Measurements from ENCODE around the gene OR52E4. TPM values are rescaled to one million over a fixed set of nuclear protein-coding genes. Genes with fewer than 3 reads are reported as not detected.

OR52E4 gene
- not detected in 2 replicates for total RNA-seq (2022)
- not detected for Bru-seq, nascent RNA
- BruChase-seq, experiment 1, labeled RNA remaining after a 6-hour chase = not detected
- BruChase-seq, experiment 2, labeled RNA remaining after a 2-hour chase = not detected
- long read RNA-seq = 0 reads

GRCh38 chr11:5880329-5880728 lies at the start of gene OR52E4:
TSS of gene OR52E4 (plus strand) at chr11:5880629. CDS start at chr11:5884293, 3,664 bp downstream.
- no peak within 1 kb of the TSS for H3K4me3 Mint-ChIP-seq (ENCODE audit: low read depth, unreplicated experiment)
- intact Hi-C loops (cut with micrococcal nuclease; ENCODE audit: unreplicated experiment) = no loop called here
- no peak for DNase-seq
- H3K9me3 Mint-ChIP-seq (ENCODE audit: low read depth, unreplicated experiment) = no peaks in the 10 kb centered on the region
- BruUV-seq (replicated peaks) = no TSS peak
- H3K4me1 Mint-ChIP-seq (ENCODE audit: low read depth, unreplicated experiment) = no peaks in the 10 kb centered on the region
- no peaks in the 10 kb centered on the region for H3K36me3 Mint-ChIP-seq (ENCODE audit: insufficient read depth, unreplicated experiment)
- no peak for TF ChIP-seq CTCF (IDR thresholded peaks at IDR 0.05; ENCODE audit: unreplicated experiment)
- H3K27me3 Mint-ChIP-seq (ENCODE audit: unreplicated experiment) = peaks cover 19% of the 10 kb centered on the region
- CTCF ChIA-PET = no interaction called here
- H3K27ac Mint-ChIP-seq (ENCODE audit: unreplicated experiment) = no peak within 1 kb of the TSS

GRCh38 chr11:5831196-5831829 lies 49.1 kb upstream of the OR52E4 start:
- CTCF ChIA-PET = no interaction called here
- DNase-seq = no peak
- intact Hi-C loops (cut with micrococcal nuclease; ENCODE audit: unreplicated experiment) = no loop called here
- Mint-ChIP-seq H3K36me3 (ENCODE audit: insufficient read depth, unreplicated experiment) (no peaks in the 10 kb centered on the region), H3K4me3 (ENCODE audit: low read depth, unreplicated experiment) (no peak overlapping the region), H3K27ac (ENCODE audit: unreplicated experiment) (no peak overlapping the region), H3K4me1 (ENCODE audit: low read depth, unreplicated experiment) (no peaks in the 10 kb centered on the region), H3K9me3 (ENCODE audit: low read depth, unreplicated experiment) (no peaks in the 10 kb centered on the region), H3K27me3 (ENCODE audit: unreplicated experiment) (no peaks in the 10 kb centered on the region)
- BruUV-seq (replicated peaks) = no TSS peak
- no peak for TF ChIP-seq CTCF (IDR thresholded peaks at IDR 0.05; ENCODE audit: unreplicated experiment)

- CTCF ChIA-PET = no interaction called here
- Mint-ChIP-seq H3K4me1 (ENCODE audit: low read depth, unreplicated experiment) (no peaks in the 10 kb centered on the region), H3K27me3 (ENCODE audit: unreplicated experiment) (no peaks in the 10 kb centered on the region), H3K36me3 (ENCODE audit: insufficient read depth, unreplicated experiment) (no peaks in the 10 kb centered on the region), H3K4me3 (ENCODE audit: low read depth, unreplicated experiment) (no peak overlapping the region), H3K27ac (ENCODE audit: unreplicated experiment) (no peak overlapping the region), H3K9me3 (ENCODE audit: low read depth, unreplicated experiment) (no peaks in the 10 kb centered on the region)
- intact Hi-C loops (cut with micrococcal nuclease; ENCODE audit: unreplicated experiment) = no loop called here
- BruUV-seq (replicated peaks) = no TSS peak
- TF ChIP-seq CTCF (IDR thresholded peaks at IDR 0.05; ENCODE audit: unreplicated experiment) = no peak
- DNase-seq = no peak
Measured at GRCh38 chr11:5833446-5833845, 47.0 kb upstream of the OR52E4 start.

GRCh38 chr11:5837695-5838094 lies 42.7 kb upstream of the OR52E4 start:
- no TSS peak for BruUV-seq (replicated peaks)
- H3K9me3 Mint-ChIP-seq (ENCODE audit: low read depth, unreplicated experiment) = peaks cover 4% of the 10 kb centered on the region
- DNase-seq = no peak
- no peak overlapping the region for H3K27ac Mint-ChIP-seq (ENCODE audit: unreplicated experiment)
- no peaks in the 10 kb centered on the region for H3K27me3 Mint-ChIP-seq (ENCODE audit: unreplicated experiment)
- no peaks in the 10 kb centered on the region for H3K4me1 Mint-ChIP-seq (ENCODE audit: low read depth, unreplicated experiment)
- intact Hi-C loops (cut with micrococcal nuclease; ENCODE audit: unreplicated experiment) = no loop called here
- H3K4me3 Mint-ChIP-seq (ENCODE audit: low read depth, unreplicated experiment) = no peak overlapping the region
- CTCF ChIA-PET = no interaction called here
- no peak for TF ChIP-seq CTCF (IDR thresholded peaks at IDR 0.05; ENCODE audit: unreplicated experiment)
- H3K36me3 Mint-ChIP-seq (ENCODE audit: insufficient read depth, unreplicated experiment) = no peaks in the 10 kb centered on the region

Data from Calu3 (cell line).